ENCODE data around the gene MS4A18. TPM values are rescaled to one million over a fixed set of nuclear protein-coding genes. Genes with fewer than 3 reads are reported as not detected.

Gene MS4A18
- total RNA-seq, 1 experiment from 2014 or later = not detected

DNA sequence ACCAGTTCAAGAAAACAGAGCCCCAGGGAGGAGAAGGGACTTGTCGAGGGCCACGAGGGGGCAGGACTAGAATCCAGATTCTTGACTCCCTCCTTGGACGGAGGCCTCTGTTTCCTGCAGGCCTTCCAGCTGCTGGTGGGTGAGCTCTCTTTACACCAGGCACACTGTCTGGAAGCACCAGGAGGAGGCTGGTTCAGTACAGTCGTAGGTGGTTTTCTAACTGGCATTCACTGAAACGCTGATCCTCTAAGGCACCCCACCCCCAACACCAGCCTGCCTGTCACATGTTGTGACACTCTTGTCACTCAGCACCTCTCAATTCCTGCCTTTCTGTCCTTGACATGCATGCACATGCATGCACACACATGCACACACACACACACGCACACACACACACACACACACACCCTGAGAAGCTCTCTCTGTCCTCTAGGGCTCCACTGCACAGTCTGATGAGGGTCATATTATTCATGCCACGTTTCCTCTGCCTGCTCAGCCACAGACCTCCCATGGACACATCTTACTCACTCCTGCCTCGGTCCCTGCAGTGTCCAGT is 61.4 kb downstream of the MS4A18 start (continued):
- TF ChIP-seq, protein P1, sequence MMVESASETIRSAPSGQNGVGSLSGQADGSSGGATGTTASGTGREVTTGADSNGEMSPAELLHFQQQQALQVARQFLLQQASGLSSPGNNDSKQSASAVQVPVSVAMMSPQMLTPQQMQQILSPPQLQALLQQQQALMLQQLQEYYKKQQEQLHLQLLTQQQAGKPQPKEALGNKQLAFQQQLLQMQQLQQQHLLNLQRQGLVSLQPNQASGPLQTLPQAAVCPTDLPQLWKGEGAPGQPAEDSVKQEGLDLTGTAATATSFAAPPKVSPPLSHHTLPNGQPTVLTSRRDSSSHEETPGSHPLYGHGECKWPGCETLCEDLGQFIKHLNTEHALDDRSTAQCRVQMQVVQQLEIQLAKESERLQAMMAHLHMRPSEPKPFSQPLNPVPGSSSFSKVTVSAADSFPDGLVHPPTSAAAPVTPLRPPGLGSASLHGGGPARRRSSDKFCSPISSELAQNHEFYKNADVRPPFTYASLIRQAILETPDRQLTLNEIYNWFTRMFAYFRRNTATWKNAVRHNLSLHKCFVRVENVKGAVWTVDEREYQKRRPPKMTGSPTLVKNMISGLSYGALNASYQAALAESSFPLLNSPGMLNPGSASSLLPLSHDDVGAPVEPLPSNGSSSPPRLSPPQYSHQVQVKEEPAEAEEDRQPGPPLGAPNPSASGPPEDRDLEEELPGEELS (CRISPR knock-in tag; IDR thresholded peaks at IDR 0.05) = no peak
- TF ChIP-seq PREB (CRISPR knock-in tag; IDR thresholded peaks at IDR 0.05; ENCODE audit: borderline replicate concordance) (no peak), USF1 (CRISPR knock-in tag; IDR thresholded peaks at IDR 0.05) (no peak), ZNF232 (CRISPR knock-in tag; IDR thresholded peaks at IDR 0.05) (no peak), SP1 (CRISPR knock-in tag; conservative IDR thresholded peaks at IDR 0.05) (no peak), CDX4 (CRISPR knock-in tag; IDR thresholded peaks at IDR 0.05; ENCODE audit: borderline replicate concordance) (no peak)
- TF ChIP-seq, protein P2, sequence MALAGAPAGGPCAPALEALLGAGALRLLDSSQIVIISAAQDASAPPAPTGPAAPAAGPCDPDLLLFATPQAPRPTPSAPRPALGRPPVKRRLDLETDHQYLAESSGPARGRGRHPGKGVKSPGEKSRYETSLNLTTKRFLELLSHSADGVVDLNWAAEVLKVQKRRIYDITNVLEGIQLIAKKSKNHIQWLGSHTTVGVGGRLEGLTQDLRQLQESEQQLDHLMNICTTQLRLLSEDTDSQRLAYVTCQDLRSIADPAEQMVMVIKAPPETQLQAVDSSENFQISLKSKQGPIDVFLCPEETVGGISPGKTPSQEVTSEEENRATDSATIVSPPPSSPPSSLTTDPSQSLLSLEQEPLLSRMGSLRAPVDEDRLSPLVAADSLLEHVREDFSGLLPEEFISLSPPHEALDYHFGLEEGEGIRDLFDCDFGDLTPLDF (CRISPR knock-in tag; IDR thresholded peaks at IDR 0.05) = no peak
- TF ChIP-seq, protein P3, sequence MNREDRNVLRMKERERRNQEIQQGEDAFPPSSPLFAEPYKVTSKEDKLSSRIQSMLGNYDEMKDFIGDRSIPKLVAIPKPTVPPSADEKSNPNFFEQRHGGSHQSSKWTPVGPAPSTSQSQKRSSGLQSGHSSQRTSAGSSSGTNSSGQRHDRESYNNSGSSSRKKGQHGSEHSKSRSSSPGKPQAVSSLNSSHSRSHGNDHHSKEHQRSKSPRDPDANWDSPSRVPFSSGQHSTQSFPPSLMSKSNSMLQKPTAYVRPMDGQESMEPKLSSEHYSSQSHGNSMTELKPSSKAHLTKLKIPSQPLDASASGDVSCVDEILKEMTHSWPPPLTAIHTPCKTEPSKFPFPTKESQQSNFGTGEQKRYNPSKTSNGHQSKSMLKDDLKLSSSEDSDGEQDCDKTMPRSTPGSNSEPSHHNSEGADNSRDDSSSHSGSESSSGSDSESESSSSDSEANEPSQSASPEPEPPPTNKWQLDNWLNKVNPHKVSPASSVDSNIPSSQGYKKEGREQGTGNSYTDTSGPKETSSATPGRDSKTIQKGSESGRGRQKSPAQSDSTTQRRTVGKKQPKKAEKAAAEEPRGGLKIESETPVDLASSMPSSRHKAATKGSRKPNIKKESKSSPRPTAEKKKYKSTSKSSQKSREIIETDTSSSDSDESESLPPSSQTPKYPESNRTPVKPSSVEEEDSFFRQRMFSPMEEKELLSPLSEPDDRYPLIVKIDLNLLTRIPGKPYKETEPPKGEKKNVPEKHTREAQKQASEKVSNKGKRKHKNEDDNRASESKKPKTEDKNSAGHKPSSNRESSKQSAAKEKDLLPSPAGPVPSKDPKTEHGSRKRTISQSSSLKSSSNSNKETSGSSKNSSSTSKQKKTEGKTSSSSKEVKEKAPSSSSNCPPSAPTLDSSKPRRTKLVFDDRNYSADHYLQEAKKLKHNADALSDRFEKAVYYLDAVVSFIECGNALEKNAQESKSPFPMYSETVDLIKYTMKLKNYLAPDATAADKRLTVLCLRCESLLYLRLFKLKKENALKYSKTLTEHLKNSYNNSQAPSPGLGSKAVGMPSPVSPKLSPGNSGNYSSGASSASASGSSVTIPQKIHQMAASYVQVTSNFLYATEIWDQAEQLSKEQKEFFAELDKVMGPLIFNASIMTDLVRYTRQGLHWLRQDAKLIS (CRISPR knock-in tag; IDR thresholded peaks at IDR 0.05; ENCODE audit: borderline replicate concordance) = no peak

DNA sequence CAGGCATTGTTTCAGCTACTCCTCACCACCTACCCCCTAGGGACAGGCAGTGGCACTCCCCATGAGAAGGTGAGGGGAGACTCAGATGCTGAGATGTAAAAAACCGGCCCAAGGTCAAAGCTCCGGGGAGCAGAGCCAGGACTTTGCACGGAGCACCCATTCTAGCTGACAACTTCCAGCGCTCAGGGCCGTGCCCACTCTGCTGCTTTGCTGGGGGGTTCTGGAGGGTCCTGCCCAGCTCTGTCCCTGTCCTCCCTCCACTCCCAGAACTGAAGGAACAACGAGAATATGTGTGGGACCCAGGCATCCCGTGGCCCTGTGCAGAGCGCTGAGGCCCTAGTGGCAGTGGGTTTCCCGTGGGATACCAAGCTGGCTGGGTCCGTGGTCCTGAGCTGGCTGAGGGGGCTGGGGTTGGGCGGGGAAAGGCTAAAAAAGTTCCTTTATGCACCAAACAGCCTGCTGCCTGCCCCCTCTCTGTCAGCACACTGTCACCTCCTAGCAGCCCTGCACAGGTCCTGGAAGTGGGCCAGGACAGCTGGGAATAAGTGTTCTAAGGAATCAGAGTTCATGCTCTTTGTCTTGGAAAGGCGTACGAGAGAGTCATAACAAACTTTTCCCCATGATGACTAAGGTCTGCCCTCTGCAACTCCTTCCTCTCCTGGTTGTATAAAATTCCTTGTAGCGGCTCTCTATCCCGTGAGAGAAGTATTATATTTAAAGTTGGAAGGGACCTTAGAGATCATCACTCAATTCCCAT is 62.5 kb downstream of the MS4A18 start:
- Mint-ChIP-seq H3K9me3 (peaks cover 23% of the 10 kb centered on the region), H3K4me3 (no peak overlapping the region), H3K27me3 (ENCODE audit: low read depth) (peaks cover 7% of the 10 kb centered on the region), H3K27ac (no peak overlapping the region), H3K4me1 (no peaks in the 10 kb centered on the region), H3K36me3 (peaks cover 8% of the 10 kb centered on the region)
- ATAC-seq (no peak), DNase-seq (ENCODE audit: low spot score) (no peak)
- CTCF ChIA-PET = interaction anchor here (0.6 to 3.5 kb wide), 4 partner anchors 11 to 100 kb away, joined by 4 to 17 read pairs (median 5); no protein-coding TSS in a partner anchor
- POLR2A ChIA-PET = no interaction called here
- TF ChIP-seq TCF7 (CRISPR knock-in tag; IDR thresholded peaks at IDR 0.05; ENCODE audit: low read depth) (no peak), ZNF219 (CRISPR knock-in tag; IDR thresholded peaks at IDR 0.05; ENCODE audit: borderline replicate concordance) (no peak), SMAD4 (CRISPR knock-in tag; IDR thresholded peaks at IDR 0.05) (no peak), MYBL2 (CRISPR knock-in tag; IDR thresholded peaks at IDR 0.05) (no peak), TEAD4 (CRISPR knock-in tag; IDR thresholded peaks at IDR 0.05) (no peak), ZNF317 (CRISPR knock-in tag; IDR thresholded peaks at IDR 0.05; ENCODE audit: borderline replicate concordance, low read depth) (no peak), FOXP1 (CRISPR knock-in tag; IDR thresholded peaks at IDR 0.05; ENCODE audit: borderline replicate concordance) (no peak), ZBTB21 (CRISPR knock-in tag; IDR thresholded peaks at IDR 0.05; ENCODE audit: borderline replicate concordance) (no peak), ZNF416 (CRISPR knock-in tag; IDR thresholded peaks at IDR 0.05) (no peak)
- TF ChIP-seq, protein P4, sequence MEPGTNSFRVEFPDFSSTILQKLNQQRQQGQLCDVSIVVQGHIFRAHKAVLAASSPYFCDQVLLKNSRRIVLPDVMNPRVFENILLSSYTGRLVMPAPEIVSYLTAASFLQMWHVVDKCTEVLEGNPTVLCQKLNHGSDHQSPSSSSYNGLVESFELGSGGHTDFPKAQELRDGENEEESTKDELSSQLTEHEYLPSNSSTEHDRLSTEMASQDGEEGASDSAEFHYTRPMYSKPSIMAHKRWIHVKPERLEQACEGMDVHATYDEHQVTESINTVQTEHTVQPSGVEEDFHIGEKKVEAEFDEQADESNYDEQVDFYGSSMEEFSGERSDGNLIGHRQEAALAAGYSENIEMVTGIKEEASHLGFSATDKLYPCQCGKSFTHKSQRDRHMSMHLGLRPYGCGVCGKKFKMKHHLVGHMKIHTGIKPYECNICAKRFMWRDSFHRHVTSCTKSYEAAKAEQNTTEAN (CRISPR knock-in tag; IDR thresholded peaks at IDR 0.05) = no peak
- TF ChIP-seq, protein P5, sequence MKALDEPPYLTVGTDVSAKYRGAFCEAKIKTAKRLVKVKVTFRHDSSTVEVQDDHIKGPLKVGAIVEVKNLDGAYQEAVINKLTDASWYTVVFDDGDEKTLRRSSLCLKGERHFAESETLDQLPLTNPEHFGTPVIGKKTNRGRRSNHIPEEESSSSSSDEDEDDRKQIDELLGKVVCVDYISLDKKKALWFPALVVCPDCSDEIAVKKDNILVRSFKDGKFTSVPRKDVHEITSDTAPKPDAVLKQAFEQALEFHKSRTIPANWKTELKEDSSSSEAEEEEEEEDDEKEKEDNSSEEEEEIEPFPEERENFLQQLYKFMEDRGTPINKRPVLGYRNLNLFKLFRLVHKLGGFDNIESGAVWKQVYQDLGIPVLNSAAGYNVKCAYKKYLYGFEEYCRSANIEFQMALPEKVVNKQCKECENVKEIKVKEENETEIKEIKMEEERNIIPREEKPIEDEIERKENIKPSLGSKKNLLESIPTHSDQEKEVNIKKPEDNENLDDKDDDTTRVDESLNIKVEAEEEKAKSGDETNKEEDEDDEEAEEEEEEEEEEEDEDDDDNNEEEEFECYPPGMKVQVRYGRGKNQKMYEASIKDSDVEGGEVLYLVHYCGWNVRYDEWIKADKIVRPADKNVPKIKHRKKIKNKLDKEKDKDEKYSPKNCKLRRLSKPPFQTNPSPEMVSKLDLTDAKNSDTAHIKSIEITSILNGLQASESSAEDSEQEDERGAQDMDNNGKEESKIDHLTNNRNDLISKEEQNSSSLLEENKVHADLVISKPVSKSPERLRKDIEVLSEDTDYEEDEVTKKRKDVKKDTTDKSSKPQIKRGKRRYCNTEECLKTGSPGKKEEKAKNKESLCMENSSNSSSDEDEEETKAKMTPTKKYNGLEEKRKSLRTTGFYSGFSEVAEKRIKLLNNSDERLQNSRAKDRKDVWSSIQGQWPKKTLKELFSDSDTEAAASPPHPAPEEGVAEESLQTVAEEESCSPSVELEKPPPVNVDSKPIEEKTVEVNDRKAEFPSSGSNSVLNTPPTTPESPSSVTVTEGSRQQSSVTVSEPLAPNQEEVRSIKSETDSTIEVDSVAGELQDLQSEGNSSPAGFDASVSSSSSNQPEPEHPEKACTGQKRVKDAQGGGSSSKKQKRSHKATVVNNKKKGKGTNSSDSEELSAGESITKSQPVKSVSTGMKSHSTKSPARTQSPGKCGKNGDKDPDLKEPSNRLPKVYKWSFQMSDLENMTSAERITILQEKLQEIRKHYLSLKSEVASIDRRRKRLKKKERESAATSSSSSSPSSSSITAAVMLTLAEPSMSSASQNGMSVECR (CRISPR knock-in tag; IDR thresholded peaks at IDR 0.05; ENCODE audit: borderline replicate concordance) = no peak
